Loucy (cell line): ENCODE results near the gene OR8H3.

ENCODE experiments used
- H2AFZ ChIP-seq: fragments of 200-600 bp; sonication (generic); 2 replicates; pipeline ENCODE4 v1.6.0; 2016; ENCODE audit warnings: antibody characterized with exemption, mild to moderate bottlenecking, low read length, moderate library complexity
- H3F3A ChIP-seq: fragments of 200-600 bp; 2 replicates; pipeline ENCODE4 v1.6.0; 2016; ENCODE audit warnings: antibody characterized with exemption, low read depth, mild to moderate bottlenecking
- H3K27me3 ChIP-seq: fragments of 200-600 bp; sonication (generic); 2 replicates; pipeline ENCODE4 v1.6.1; 2014; ENCODE audit warnings: low read length, mild to moderate bottlenecking; ENCODE audit not compliant: insufficient read depth, poor library complexity, severe bottlenecking
- H3K36me3 ChIP-seq: fragments of 200-600 bp; sonication (generic); 2 replicates; pipeline ENCODE4 v1.6.1; 2016; ENCODE audit warnings: low read length; ENCODE audit not compliant: insufficient read depth
- H3K4me1 ChIP-seq: fragments of 200-600 bp; sonication (generic); 2 replicates; pipeline ENCODE4 v1.5.1; 2014; ENCODE audit warnings: low read length, mild to moderate bottlenecking; ENCODE audit not compliant: insufficient read depth, poor library complexity, severe bottlenecking
- H3K4me2 ChIP-seq: fragments of 200-600 bp; sonication (generic); 2 replicates; pipeline ENCODE4 v1.6.0; 2014; ENCODE audit warnings: antibody characterized with exemption, low read length, low read depth, mild to moderate bottlenecking; ENCODE audit not compliant: poor library complexity, severe bottlenecking
- H3K4me3 ChIP-seq: fragments of 200-600 bp; sonication (generic); 2 replicates; pipeline ENCODE4 v1.5.1; 2014; ENCODE audit warnings: low read length, mild to moderate bottlenecking, mixed read lengths; ENCODE audit not compliant: poor library complexity, severe bottlenecking
- H3K79me2 ChIP-seq: fragments of 200-600 bp; sonication (generic); 2 replicates; pipeline ENCODE4 v1.6.1; 2014; ENCODE audit warnings: low read length; ENCODE audit not compliant: insufficient read depth
- H3K9ac ChIP-seq: fragments of 200-600 bp; sonication (generic); 2 replicates; pipeline ENCODE4 v1.6.0; 2014; ENCODE audit warnings: mild to moderate bottlenecking, low read depth, low read length, moderate library complexity; ENCODE audit not compliant: poor library complexity, severe bottlenecking
- H3K9me2 ChIP-seq: fragments of 200-600 bp; sonication (generic); replicated peaks from 2 replicates; pipeline ENCODE4 v1.6.1; 2016; ENCODE audit warnings: low read depth, low read length, mixed read lengths
- H3K9me3 ChIP-seq: fragments of 200-600 bp; sonication (generic); 2 replicates; pipeline ENCODE4 v1.6.1; 2014; ENCODE audit warnings: mild to moderate bottlenecking, antibody characterized with exemption, low read length, low read depth; ENCODE audit not compliant: insufficient read depth
- H4K20me1 ChIP-seq: fragments of 200-600 bp; sonication (generic); 2 replicates; pipeline ENCODE4 v1.6.0; 2014; ENCODE audit warnings: antibody characterized with exemption, low read length, mild to moderate bottlenecking; ENCODE audit not compliant: insufficient read depth, poor library complexity, severe bottlenecking
- EZH2phosphoT487 ChIP-seq: fragments of 200-600 bp; IDR thresholded peaks from 2 replicates; pipeline ENCODE4 v1.6.1; 2018; ENCODE audit warnings: antibody characterized with exemption, mild to moderate bottlenecking, moderate library complexity, borderline replicate concordance
- TF ChIP-seq, protein P1 (sequence below): fragments of 200-600 bp; sonication (generic); conservative IDR thresholded peaks from 2 replicates; pipeline ENCODE4 v1.5.1; 2014; ENCODE audit warnings: mild to moderate bottlenecking, antibody characterized with exemption, low read length

Gene OR8H3

DNA sequence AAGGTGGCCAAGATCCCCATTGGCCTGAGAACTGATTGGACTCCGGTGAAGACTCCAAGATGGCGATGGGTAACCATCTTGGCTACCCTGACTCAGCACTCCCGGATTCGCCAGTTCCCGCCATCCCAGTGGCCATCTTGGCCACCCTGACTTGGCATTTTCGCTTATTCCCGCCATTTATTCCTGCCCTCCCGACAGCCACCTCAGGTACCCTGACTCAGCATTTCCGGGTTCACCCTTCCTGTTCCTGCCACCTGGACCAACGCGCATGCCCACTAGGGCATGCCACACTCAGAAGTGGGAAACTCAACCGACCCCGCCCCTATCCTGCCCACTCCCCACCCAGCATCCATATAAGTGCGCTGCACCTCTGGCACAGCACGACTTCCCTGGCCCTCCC lies 30.2 kb downstream of the OR8H3 start:
- no peak for TF ChIP-seq EZH2phosphoT487
- TF ChIP-seq, protein P1, sequence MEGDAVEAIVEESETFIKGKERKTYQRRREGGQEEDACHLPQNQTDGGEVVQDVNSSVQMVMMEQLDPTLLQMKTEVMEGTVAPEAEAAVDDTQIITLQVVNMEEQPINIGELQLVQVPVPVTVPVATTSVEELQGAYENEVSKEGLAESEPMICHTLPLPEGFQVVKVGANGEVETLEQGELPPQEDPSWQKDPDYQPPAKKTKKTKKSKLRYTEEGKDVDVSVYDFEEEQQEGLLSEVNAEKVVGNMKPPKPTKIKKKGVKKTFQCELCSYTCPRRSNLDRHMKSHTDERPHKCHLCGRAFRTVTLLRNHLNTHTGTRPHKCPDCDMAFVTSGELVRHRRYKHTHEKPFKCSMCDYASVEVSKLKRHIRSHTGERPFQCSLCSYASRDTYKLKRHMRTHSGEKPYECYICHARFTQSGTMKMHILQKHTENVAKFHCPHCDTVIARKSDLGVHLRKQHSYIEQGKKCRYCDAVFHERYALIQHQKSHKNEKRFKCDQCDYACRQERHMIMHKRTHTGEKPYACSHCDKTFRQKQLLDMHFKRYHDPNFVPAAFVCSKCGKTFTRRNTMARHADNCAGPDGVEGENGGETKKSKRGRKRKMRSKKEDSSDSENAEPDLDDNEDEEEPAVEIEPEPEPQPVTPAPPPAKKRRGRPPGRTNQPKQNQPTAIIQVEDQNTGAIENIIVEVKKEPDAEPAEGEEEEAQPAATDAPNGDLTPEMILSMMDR, result no peak
- no peak overlapping the region for H3K4me2 ChIP-seq
- H3F3A ChIP-seq, result no peaks in the 10 kb centered on the region
- H2AFZ ChIP-seq, result no peak overlapping the region
- H3K9ac ChIP-seq, result no peak overlapping the region
- no peaks in the 10 kb centered on the region for H4K20me1 ChIP-seq
- H3K79me2 ChIP-seq, result no peaks in the 10 kb centered on the region
- no peaks in the 10 kb centered on the region for H3K27me3 ChIP-seq
- H3K9me3 ChIP-seq, result no peaks in the 10 kb centered on the region
- no peaks in the 10 kb centered on the region for H3K4me1 ChIP-seq
- H3K9me2 ChIP-seq, result no peaks in the 10 kb centered on the region
- H3K4me3 ChIP-seq, result no peak overlapping the region
- H3K36me3 ChIP-seq, result no peaks in the 10 kb centered on the region

DNA sequence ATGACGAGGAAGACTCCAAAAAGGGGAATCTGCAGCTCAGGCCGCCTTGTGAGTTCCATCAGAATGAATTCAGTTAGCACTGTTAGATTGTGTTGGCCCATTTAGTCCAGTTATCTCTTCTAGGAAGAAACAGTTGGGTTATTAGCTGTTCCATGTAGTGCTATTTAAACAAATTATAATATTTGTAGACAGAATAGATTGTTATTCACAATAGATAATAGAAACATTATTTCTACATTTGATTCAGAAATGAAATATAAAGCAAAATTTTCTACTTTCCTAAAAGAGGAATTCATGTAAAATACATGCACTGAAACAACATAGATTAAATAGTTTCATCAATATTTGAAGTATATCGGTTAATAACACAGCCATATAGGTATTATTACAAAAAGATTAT lies 38.0 kb downstream of the OR8H3 start, which contains the start of gene OR8K5:
Gene OR8K5 (minus strand): TSS at position 101 of the 400 bp plus-strand sequence. CDS start 0 bp downstream, at position 101.
- no peak within 1 kb of the TSS for H3K4me2 ChIP-seq
- no peak within 1 kb of the TSS for H3K9ac ChIP-seq
- no peaks in the 10 kb centered on the region for H3K9me2 ChIP-seq
- no peak within 1 kb of the TSS for H3K4me3 ChIP-seq
- no peaks in the 10 kb centered on the region for H3K4me1 ChIP-seq
- no peaks in the 10 kb centered on the region for H3K79me2 ChIP-seq
- H3K9me3 ChIP-seq, result no peaks in the 10 kb centered on the region
- no peaks in the 10 kb centered on the region for H4K20me1 ChIP-seq
- no peaks in the 10 kb centered on the region for H3K36me3 ChIP-seq
- H2AFZ ChIP-seq, result no peak within 1 kb of the TSS
- no peaks in the 10 kb centered on the region for H3K27me3 ChIP-seq
- H3F3A ChIP-seq, result no peaks in the 10 kb centered on the region
- TF ChIP-seq, protein P1, result no peak
- TF ChIP-seq EZH2phosphoT487, result no peak

DNA sequence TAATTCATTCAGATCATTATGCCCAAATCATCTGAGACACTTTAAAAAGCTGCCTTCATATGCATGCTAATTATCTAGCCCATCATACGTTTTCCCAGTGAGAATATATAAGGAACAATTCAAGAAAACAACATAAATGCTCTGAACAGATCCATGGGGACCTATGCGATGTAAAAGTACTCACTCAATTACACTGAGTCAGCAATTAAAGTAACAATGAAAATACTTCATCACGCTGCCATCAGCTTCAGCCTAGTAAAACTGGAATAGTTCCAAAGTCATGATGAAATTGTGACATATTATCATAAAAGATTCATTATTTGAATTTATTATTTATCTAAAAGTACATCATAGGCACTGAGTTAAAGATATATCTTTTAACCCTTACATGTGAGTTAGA lies 41.6 kb downstream of the OR8H3 start:
- Histone ChIP-seq H3F3A (no peaks in the 10 kb centered on the region), H3K36me3 (no peaks in the 10 kb centered on the region), H3K27me3 (no peaks in the 10 kb centered on the region), H3K4me2 (no peak overlapping the region), H2AFZ (no peak overlapping the region), H3K79me2 (no peaks in the 10 kb centered on the region), H4K20me1 (no peaks in the 10 kb centered on the region), H3K9me2 (no peaks in the 10 kb centered on the region), H3K9ac (no peak overlapping the region), H3K9me3 (no peaks in the 10 kb centered on the region), H3K4me3 (no peak overlapping the region), H3K4me1 (no peaks in the 10 kb centered on the region)
- TF ChIP-seq, protein P1, result no peak
- no peak for TF ChIP-seq EZH2phosphoT487
